Putamen (tissue), 1 donor: ENCODE data around the gene WWOX.
A peak's percentile ranks its signal among the peaks of the same experiment; 100 is the strongest.

Source experiments
- DNase-seq: peaks from one replicate; pipeline ENCODE4 v3.0.0-alpha.2; 2016; ENCODE audit warnings: low spot score

WWOX gene

DNA sequence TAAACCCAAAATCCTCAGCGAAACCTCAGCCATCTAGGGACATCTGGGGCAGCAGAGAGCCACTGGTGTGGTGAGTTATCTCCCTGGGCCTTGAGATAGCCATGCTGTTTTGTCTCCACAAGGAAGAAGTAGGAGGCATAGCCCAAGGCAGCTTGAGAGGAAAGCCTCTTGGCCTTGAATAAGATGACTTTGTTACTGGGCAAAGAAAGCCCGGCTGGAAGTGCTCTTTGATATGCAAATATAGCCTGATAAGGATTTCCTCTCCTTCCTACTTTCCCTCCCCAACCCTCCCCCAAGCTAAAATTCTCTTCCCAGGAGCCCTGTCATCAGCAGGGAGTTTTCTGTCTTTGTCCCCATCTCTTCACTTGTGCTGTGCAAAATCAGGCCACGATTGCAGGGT lies 806.7 kb downstream of the WWOX start:
- DNase-seq: no peak

- DNase-seq: no peak
These were observed 809.8 kb downstream of the WWOX start for GRCh38 chr16:78909226-78909625.

DNA sequence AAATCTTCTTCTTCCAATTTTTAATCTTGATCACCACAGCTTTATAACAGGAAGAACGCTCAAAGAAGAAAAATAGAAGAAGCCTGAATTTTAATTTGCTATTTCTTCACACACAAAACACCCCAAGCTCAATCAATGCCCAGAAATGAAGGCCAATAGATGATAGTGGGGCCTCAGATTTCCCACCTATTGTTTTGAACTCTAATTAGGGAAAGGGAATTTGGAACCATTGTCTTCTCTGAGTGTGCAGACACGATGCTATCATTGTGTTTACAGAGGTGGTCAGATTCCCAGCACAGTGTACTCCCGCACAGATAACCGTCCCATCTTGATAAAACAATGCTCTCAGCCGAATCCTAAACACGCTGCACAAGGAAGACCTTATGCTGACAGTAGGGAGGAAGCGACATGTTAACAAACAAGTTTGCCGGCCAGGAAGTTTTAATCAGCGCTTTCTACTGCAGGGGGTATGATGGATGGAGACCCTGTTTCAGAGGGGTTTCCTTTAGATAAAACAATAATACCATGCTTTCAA lies 816.4 kb downstream of the WWOX start:
- no peak for DNase-seq

DNA sequence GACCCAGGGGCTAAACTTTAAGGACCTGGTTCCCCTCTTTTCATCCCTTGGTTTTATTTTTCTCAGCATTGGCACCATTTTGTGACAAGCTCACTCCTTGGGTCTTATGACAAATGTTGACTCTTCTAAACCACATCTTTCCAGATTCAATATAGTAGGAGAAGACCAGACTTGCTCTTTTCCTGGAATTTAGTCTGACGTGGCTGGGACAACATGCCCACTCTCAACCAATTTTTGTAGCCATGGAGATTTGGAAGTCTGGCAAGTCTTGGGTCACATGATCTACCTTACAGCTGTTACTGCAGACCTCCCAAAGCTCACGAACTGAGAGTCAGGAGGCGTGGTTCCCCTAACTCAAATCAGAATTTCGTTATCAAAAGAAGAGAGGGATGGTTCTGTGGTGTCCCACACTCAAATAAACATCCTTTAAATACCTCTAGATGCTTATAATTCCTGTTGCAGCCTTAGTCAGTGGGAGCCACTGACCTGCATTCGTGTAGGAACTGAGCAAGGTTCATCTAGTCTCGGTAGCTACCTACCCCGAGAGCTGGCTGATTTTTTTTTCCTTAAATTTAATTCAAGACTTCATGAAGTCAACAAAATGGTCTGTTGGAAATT lies 817.6 kb downstream of the WWOX start:
- DNase-seq: no peak

DNA sequence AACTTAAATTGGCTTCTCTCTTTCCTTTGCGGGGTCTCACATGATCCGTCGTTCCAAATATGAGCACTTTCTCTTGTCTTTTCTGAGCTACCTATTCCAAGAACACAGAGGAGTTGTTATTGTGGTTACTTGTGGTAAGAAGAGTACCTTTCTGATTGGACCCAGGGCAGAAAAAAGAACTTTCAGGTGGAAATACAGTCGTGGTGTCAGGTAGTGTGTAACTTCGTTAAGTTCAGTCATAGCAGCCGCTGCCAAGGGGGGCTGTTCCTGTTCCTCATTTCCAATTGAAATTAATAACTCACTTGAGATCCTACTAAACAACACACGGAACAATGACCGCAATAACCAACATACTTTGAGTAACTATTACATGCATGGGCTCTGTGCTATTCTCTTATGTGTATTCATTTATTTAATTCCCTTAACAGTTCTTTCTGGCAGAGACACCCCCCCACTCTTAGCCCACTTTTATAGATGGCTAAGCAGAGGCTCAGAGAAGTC lies 819.4 kb downstream of the WWOX start:
- no peak for DNase-seq

DNA sequence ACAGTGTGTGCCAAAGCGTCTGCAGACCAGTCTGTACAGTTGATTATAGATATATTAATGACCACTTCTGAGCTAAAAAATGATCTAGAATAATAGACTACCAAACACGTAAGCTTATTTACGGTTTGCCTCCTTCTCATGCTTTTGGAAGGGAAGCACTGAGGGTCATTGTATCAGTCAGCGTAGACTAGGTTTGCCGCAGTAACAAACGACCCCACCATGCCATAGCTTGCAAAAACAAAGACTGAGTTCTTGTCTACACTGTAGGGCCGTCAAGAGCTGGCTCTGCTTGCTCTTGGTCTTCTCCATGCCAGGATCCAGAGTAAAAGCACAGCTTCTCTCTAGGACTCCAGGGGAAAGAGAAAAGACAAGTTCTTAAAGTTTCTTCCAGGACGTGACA lies 820.4 kb downstream of the WWOX start:
- DNase-seq: no peak

GRCh38 chr16:78920621-78921020 lies 821.2 kb downstream of the WWOX start:
- DNase-seq: no peak

GRCh38 chr16:78925083-78925767 lies 825.8 kb downstream of the WWOX start:
- DNase-seq: peak; percentile 15

- no peak for DNase-seq
These were observed 827.3 kb downstream of the WWOX start for GRCh38 chr16:78926723-78927210.

DNA sequence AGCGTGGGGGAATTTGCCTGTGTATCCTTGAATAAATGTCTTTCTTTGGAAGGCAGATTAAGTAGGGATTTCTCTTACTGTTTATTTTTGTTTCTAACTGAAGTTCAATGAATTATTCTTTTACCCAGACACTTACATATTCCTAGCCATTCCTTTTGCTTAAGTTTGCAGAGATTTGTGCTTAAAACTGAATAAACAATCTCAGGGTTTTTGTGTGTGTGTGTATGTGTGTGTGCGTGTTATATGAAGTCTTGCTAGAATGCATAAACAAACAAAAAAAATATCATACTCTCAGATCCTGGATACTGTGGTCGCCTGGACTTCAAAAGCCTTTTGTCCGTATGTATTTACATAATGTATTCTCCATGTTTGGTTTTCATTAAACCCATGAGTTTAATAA lies 828.3 kb downstream of the WWOX start:
- no peak for DNase-seq

DNA sequence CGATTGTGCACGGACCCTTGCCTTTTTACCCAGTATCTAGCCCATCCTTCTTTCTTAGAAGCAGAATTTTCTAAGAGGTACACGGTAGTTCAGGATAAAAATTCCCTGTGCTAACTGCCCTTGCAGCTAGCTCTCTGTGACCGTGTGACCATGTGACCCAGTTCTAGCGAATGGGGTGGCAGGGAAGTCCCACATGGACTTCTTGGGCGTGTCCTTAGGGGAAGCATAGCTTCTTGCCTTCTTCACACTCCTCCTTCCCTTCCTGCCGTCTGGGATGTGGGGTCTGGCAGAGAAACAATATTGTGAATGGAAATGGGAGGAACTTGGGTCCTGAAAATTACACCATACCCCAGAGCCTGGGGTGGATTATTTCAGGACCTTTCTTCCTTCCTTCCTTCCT lies 830.4 kb downstream of the WWOX start:
- DNase-seq: no peak

- no peak for DNase-seq
These were observed 831.1 kb downstream of the WWOX start for GRCh38 chr16:78930561-78930960.

GRCh38 chr16:78931267-78931666 lies 831.8 kb downstream of the WWOX start:
- DNase-seq: no peak

GRCh38 chr16:78931678-78932077 lies 832.2 kb downstream of the WWOX start:
- no peak for DNase-seq

DNA sequence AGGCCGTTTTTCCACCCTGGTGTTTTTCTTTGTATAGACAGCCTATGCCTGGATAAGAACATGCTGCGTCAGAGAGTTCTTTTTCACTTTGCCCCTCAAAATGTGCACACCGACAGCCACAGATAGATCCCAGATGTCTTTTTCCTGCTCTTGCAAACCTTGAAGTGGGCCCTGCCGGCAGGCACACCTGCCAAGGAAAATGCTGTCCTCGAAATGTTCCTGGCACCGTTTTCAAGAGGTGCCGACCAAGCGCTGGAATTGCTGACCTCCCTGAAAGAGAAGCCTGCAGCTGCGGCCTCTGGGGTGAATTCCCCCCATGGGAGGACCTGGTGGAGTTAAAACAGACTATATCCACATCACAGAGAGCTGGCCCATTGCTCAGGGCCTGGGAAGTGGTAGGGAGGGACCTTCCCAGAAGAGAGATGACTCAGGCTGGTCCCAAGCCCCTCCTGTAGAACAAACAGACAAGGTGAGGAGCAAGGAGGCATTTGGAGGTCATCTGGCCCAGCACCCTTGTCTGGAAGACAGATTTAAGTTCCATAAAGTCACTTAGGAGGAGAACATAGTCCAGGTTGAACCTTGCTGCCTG lies 833.0 kb downstream of the WWOX start:
- no peak for DNase-seq

GRCh38 chr16:78936060-78936459 lies 836.6 kb downstream of the WWOX start:
- DNase-seq: no peak

DNA sequence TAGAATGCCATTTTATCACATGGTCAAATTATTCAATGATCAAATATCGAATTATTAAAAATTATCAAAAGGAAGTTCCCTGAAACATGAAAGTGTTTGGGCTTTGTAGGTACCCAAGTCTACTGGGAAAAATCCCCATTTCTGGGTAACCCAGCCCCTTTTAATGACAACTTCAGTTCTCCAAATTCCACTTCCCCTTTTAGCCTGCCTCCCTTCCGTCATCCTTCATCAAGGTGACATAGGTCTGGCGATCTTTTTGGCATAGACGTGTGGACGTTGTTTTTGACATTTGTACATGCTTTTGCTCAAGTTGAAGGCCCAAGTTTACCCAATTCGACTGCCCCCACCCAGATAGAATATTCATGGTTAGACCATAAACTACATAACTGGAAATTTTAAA lies 840.1 kb downstream of the WWOX start:
- DNase-seq: no peak

- DNase-seq: no peak
These were observed 843.3 kb downstream of the WWOX start for GRCh38 chr16:78942625-78943245.

GRCh38 chr16:78945336-78945735 lies 845.9 kb downstream of the WWOX start:
- DNase-seq: no peak

- DNase-seq: no peak
These were observed 847.1 kb downstream of the WWOX start for GRCh38 chr16:78946556-78946955.

DNA sequence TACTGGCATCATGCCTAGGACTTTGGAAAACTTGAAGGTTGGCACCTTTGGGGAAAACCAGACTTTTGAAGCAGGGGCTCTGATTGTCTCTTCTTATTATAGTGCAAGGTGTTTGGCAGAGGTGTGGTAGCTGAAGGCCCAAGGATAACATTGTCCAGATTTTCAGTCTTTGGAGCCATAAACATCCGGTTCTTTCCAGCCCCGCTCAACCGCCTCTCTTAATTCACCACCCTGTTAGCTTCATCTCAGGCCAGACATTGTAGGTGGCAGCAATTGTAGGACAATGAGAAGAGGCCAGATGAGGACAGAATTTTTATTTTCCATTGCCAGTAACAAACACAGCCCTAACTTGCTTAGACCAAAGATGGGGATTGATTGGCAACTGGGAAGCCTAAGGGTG lies 851.3 kb downstream of the WWOX start:
- no peak for DNase-seq

DNA sequence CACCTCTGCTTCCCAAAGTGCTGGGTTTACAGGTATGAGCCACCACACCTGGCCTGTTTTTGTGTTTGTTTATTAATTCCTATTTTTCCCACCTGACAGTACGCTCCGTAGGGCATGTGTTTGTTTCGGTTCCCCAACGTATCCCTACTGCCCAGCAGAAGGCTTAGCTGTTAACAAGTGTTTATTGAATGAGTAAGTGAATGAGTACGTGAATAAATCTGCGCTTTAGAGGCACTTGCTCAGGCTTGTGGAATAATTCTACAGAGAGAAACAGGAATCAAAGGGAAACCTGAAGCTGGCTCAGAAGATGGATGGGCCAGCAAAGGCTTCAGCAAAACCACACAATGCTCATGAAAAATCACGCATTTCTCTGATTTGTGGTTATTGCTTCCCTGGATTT lies 853.2 kb downstream of the WWOX start:
- no peak for DNase-seq

DNA sequence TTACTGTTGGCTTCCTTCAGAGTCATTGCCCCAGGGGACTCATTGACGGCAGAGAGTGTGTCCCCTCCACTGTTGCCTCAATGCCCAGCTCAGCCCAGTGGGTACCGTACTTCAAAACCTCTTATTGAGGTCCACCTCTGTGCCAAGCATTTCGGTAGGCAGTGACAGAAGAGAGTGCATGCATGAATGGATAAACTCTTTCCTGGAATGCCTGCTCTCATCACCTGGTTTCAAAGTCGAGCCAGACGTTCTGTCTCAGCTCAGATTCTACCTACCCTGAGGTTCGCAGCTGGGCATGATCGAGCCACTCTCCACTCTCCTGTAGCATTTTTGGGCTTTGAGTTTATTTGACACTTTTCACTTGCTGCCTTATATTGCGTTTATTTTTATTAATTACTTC lies 854.1 kb downstream of the WWOX start:
- no peak for DNase-seq
